ENCODE results near the gene PITPNM1.

GRCh38 chr11:67501854-67502253 lies 3.3 kb downstream of the PITPNM1 start:
- no peak for TF ChIP-seq CTCF (IDR thresholded peaks at IDR 0.05)
- no peak for TF ChIP-seq POLR2A (IDR thresholded peaks at IDR 0.05)

All from adrenal gland (tissue), 5 donors.